ENCODE results near the gene TPK1. TPM values are rescaled to one million over a fixed set of nuclear protein-coding genes. Genes with fewer than 3 reads are reported as not detected.

Gene TPK1
- total RNA-seq, 4 donors from 2014 or later, result 2.5 to 22.7 (median 18.7) TPM

DNA sequence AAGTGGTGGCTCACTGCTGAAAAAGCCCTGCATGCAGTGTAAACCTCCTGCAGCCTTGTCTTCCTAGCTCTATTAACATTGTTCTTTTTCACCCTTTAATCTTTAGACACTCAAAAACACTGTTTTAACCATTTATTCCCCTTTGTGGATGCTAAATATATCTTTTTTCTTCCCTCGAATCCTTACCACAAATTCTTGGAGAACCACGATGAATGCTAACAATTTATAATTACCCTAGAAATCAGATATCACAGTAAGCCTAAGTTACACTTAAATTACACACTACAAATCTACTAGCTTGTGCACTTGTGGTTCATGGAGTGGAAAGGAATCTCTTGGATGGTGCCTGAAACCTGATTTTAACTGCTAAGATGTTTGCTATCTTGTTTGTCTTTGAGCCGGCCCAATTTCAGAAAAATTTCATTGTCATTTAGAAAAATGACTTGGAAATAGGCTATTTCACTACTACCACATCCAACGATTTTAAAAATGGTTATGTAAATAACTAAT, 307.3 kb downstream of the TPK1 start:
- no peaks in the 10 kb centered on the region for H3K9me3 ChIP-seq
- no peaks in the 10 kb centered on the region for H3K27me3 ChIP-seq
- H3K4me1 ChIP-seq, result no peaks in the 10 kb centered on the region
- no peak for DNase-seq
- H3K36me3 ChIP-seq, result no peaks in the 10 kb centered on the region
- no peak overlapping the region for H3K27ac ChIP-seq
- no peak for TF ChIP-seq CTCF (IDR thresholded peaks at IDR 0.05)
- TF ChIP-seq POLR2A (IDR thresholded peaks at IDR 0.05), result no peak
- no peak overlapping the region for H3K4me3 ChIP-seq

DNA sequence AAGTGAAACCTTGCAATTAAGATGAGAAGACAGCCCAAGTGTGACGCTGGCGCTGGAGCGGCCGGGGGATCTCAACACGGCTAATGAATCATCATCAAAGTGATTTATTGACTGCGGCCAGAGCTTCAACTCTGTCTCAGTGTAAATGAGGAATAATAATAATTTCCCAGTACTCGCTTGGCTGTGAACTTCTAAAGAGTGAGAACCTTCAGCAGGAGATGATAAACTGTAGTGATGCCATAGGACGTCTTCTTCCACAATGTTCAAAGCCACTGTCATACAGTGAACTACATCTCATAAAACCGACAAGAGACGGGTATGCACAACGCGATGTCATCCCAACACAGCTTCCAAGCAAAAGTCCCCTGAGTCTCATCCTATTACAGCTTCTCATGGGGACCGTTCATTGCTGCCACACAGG, 308.8 kb downstream of the TPK1 start:
- H3K4me1 ChIP-seq, result no peaks in the 10 kb centered on the region

GRCh38 chr7:144525956-144526355, 309.9 kb downstream of the TPK1 start:
- Histone ChIP-seq H3K36me3 (no peaks in the 10 kb centered on the region), H3K27ac (no peak overlapping the region), H3K27me3 (no peaks in the 10 kb centered on the region), H3K4me1 (no peaks in the 10 kb centered on the region), H3K9me3 (no peaks in the 10 kb centered on the region), H3K4me3 (no peak overlapping the region)
- no peak for DNase-seq
- TF ChIP-seq CTCF (IDR thresholded peaks at IDR 0.05) (no peak), POLR2A (IDR thresholded peaks at IDR 0.05) (no peak)

More for the DNA sequence above, 308.8 kb downstream of the TPK1 start:
- H3K27me3 ChIP-seq, result no peaks in the 10 kb centered on the region
- H3K27ac ChIP-seq, result no peak overlapping the region
- DNase-seq, result no peak
- no peaks in the 10 kb centered on the region for H3K9me3 ChIP-seq
- TF ChIP-seq POLR2A (IDR thresholded peaks at IDR 0.05) (no peak), CTCF (IDR thresholded peaks at IDR 0.05) (no peak)
- H3K36me3 ChIP-seq, result no peaks in the 10 kb centered on the region
- no peak overlapping the region for H3K4me3 ChIP-seq

- DNase-seq, result no peak
- Histone ChIP-seq H3K27me3 (no peaks in the 10 kb centered on the region), H3K27ac (no peak overlapping the region), H3K36me3 (no peaks in the 10 kb centered on the region), H3K4me3 (no peak overlapping the region), H3K4me1 (no peaks in the 10 kb centered on the region), H3K9me3 (no peaks in the 10 kb centered on the region)
- TF ChIP-seq POLR2A (IDR thresholded peaks at IDR 0.05), result no peak
- no peak for TF ChIP-seq CTCF (IDR thresholded peaks at IDR 0.05)
Observed at GRCh38 chr7:144524271-144524670, 311.6 kb downstream of the TPK1 start.

GRCh38 chr7:144523621-144524020, 312.2 kb downstream of the TPK1 start:
- Histone ChIP-seq H3K27me3 (no peaks in the 10 kb centered on the region), H3K9me3 (no peaks in the 10 kb centered on the region)

More at GRCh38 chr7:144523621-144524020, 312.2 kb downstream of the TPK1 start:
- Histone ChIP-seq H3K4me3 (no peak overlapping the region), H3K27ac (no peak overlapping the region), H3K4me1 (no peaks in the 10 kb centered on the region), H3K36me3 (no peaks in the 10 kb centered on the region)
- no peak for DNase-seq
- TF ChIP-seq CTCF (IDR thresholded peaks at IDR 0.05) (no peak), POLR2A (IDR thresholded peaks at IDR 0.05) (no peak)

Measured in Peyer's patch (tissue), 4 donors.